ENCODE data around the gene ALDH1B1.

GRCh38 chr9:38401994-38402393 lies 9.5 kb downstream of the ALDH1B1 start:
- TF ChIP-seq TAF1 (IDR thresholded peaks at IDR 0.05; ENCODE audit: borderline replicate concordance, insufficient read depth, low read length), result no peak
- TF ChIP-seq POLR2AphosphoS5 (IDR thresholded peaks at IDR 0.05; ENCODE audit: low read depth, low read length), result no peak

Data from PFSK-1 (cell line).